HCT116 (cell line): ENCODE data around the gene SLC24A2. TPM values are rescaled to one million over a fixed set of nuclear protein-coding genes. Genes with fewer than 3 reads are reported as not detected.

Experiments
- ATAC-seq: fragments of 200-7000 bp; cut with Tn5 transposase; 2 replicates; pipeline ENCODE4 v1.9.1; 2020; ENCODE audit warnings: mild to moderate bottlenecking, moderate library complexity
- BruUV-seq: library from RNA; stranded (reverse); fragments of 400-500 nt; replicated peaks from 2 replicates; lab custom pipeline; 2021; lab: Mats Ljungman, UMichigan
- CTCF ChIA-PET: fragments of 300-600 bp; sonication (Branson Sonifier 250); formaldehyde crosslinking; loops from one replicate; lab custom pipeline; 2021; ENCODE audit warnings: antibody characterized with exemption; lab: Charles Lee
- POLR2A ChIA-PET: fragments of 300-600, 350-600 bp; sonication (Branson Sonifier 250); formaldehyde crosslinking; loops from one replicate; lab custom pipeline; 2021; ENCODE audit warnings: antibody characterized with exemption; lab: Charles Lee
- RAD21 ChIA-PET, 2 experiments: fragments of 300-600 bp; sonication (Branson Sonifier 250); formaldehyde crosslinking; loops; one replicate each; lab custom pipeline; 2023; ENCODE audit warnings: low total read pairs in 2 of 2; ENCODE audit not compliant: uncharacterized antibody in 2 of 2, unreplicated experiment in 2 of 2, low non-redundant PET in 1 of 2; lab: Charles Lee
- DNase-seq: peaks from one replicate; pipeline ENCODE4 v3.0.0-alpha.2; 2010; ENCODE audit warnings: low read depth, low spot score
- H2AFZ ChIP-seq: fragments of 200-600 bp; shearing (Covaris generic), sonication (generic); 2 replicates; pipeline ENCODE4 v1.6.1; 2017; ENCODE audit warnings: low read depth, mixed run types, mixed read lengths, antibody characterized with exemption, low read length; ENCODE audit not compliant: poor library complexity, severe bottlenecking
- H3K27ac ChIP-seq: 2 replicates; pipeline ENCODE4 v1.5.1; 2012; ENCODE audit warnings: low read depth, low read length
- H3K27me3 ChIP-seq: fragments of 200-600 bp; sonication (generic); 2 replicates; pipeline ENCODE4 v1.6.1; 2016; ENCODE audit warnings: mixed run types, low read length, mixed read lengths; ENCODE audit not compliant: insufficient read depth
- H3K36me3 ChIP-seq, 2 experiments: fragments of 200-500 bp in 1 of 2; fragments of 200-600 bp in 1 of 2; sonication (Bioruptor generic) in 1 of 2; sonication (generic) in 1 of 2; 2 replicates each; pipeline versions ENCODE4 v1.5.1 to v1.6.1; 2014 to 2016; ENCODE audit warnings: low read length in 2 of 2, inconsistent platforms in 1 of 2, mixed read lengths in 1 of 2, mixed run types in 1 of 2; ENCODE audit not compliant: insufficient read depth in 2 of 2, control insufficient read depth in 1 of 2
- H3K4me1 ChIP-seq, 2 experiments: fragments of 200-600 bp in 1 of 2; sonication (generic) in 1 of 2; 2 replicates each; pipeline versions ENCODE4 v1.5.1 to v1.6.1; 2012 to 2017; ENCODE audit warnings: low read length in 2 of 2, inconsistent platforms in 1 of 2, mild to moderate bottlenecking in 1 of 2, mixed read lengths in 1 of 2, mixed run types in 1 of 2, moderate library complexity in 1 of 2; ENCODE audit not compliant: insufficient read depth in 2 of 2, control insufficient read depth in 1 of 2
- H3K4me2 ChIP-seq: fragments of 200-600 bp; sonication (generic); 2 replicates; pipeline ENCODE4 v1.6.1; 2017; ENCODE audit warnings: mixed run types, low read length, mixed read lengths
- H3K4me3 ChIP-seq, 2 experiments: fragments of 200-600 bp in 1 of 2; sonication (generic) in 1 of 2; replicated peaks in 1 of 2; 2 replicates each; pipeline ENCODE4 v1.5.1; 2011 to 2016; ENCODE audit warnings: low read length in 2 of 2, control low read depth in 1 of 2, low read depth in 1 of 2, mild to moderate bottlenecking in 1 of 2, mixed read lengths in 1 of 2, mixed run types in 1 of 2
- H3K79me2 ChIP-seq: fragments of 200-600 bp; sonication (generic); 2 replicates; pipeline ENCODE4 v1.6.1; 2017; ENCODE audit warnings: mild to moderate bottlenecking, mixed run types, low read length, moderate library complexity, mixed read lengths; ENCODE audit not compliant: insufficient read depth
- H3K9ac ChIP-seq: fragments of 200-600 bp; sonication (generic); 2 replicates; pipeline ENCODE4 v1.6.1; 2016; ENCODE audit warnings: low read length, mixed read lengths
- H3K9me2 ChIP-seq: fragments of 200-600 bp; sonication (generic), shearing (Covaris generic); 2 replicates; pipeline ENCODE4 v1.6.1; 2017; ENCODE audit warnings: mixed run types, mild to moderate bottlenecking, moderate library complexity; ENCODE audit not compliant: insufficient read depth
- H3K9me3 ChIP-seq, 2 experiments: fragments of 200-500 bp in 1 of 2; fragments of 200-600 bp in 1 of 2; sonication (Bioruptor generic) in 1 of 2; sonication (generic) in 1 of 2; 2 replicates each; pipeline ENCODE4 v1.6.1; 2014 to 2017; ENCODE audit warnings: low read length in 2 of 2, mixed read lengths in 2 of 2, inconsistent platforms in 1 of 2, low read depth in 1 of 2, mild to moderate bottlenecking in 1 of 2, mixed run types in 1 of 2, moderate library complexity in 1 of 2; ENCODE audit not compliant: control insufficient read depth in 1 of 2, insufficient read depth in 1 of 2
- H4K20me1 ChIP-seq: fragments of 200-600 bp; sonication (generic), shearing (Covaris generic); 2 replicates; pipeline ENCODE4 v1.6.1; 2017; ENCODE audit warnings: mixed run types, mild to moderate bottlenecking, moderate library complexity; ENCODE audit not compliant: insufficient read depth
- ELF1 ChIP-seq: IDR thresholded peaks from 2 replicates; pipeline ENCODE4 v1.6.1; 2012; ENCODE audit warnings: low read depth, borderline replicate concordance
- RAD21 ChIP-seq: IDR thresholded peaks from 2 replicates; pipeline ENCODE4 v1.6.1; 2012; ENCODE audit warnings: low read depth, mild to moderate bottlenecking
- REST ChIP-seq: IDR thresholded peaks from 2 replicates; pipeline ENCODE4 v1.6.1; 2012; ENCODE audit warnings: low read depth
- TCF7L2 ChIP-seq: IDR thresholded peaks from 2 replicates; pipeline ENCODE4 v1.7.0; 2011; ENCODE audit warnings: borderline replicate concordance, inconsistent platforms; ENCODE audit not compliant: insufficient read depth, insufficient read length; ENCODE audit errors: extremely low read depth
- ZBTB33 ChIP-seq: IDR thresholded peaks from 2 replicates; pipeline ENCODE4 v1.6.1; 2011; ENCODE audit warnings: mild to moderate bottlenecking, low read length, moderate library complexity; ENCODE audit not compliant: insufficient replicate concordance; ENCODE audit errors: extremely low read depth
- ZFX ChIP-seq: fragments of 450-650 bp; IDR thresholded peaks from 2 replicates; pipeline ENCODE4 v1.6.1; 2017
- ZNF274 ChIP-seq: fragments of 200-500 bp; sonication (Bioruptor generic); IDR thresholded peaks from 2 replicates; pipeline ENCODE4 v1.6.1; 2014; ENCODE audit warnings: mild to moderate bottlenecking, low read depth, low read length, inconsistent platforms
- intact Hi-C: fragments of 100-400 bp; cut with micrococcal nuclease; formaldehyde crosslinking; loops from 2 replicates; pipeline ENCODE4 v1.10.0; 2022
- total RNA-seq: library from RNA; stranded (reverse); gene quantifications from one replicate; pipeline ENCODE4 v1.2.1, GENCODE V29; 2021; ENCODE audit not compliant: unreplicated experiment

The SLC24A2 gene
- total RNA-seq, 1 experiment from 2014 or later: not detected

- Histone ChIP-seq H3K27ac (no peak overlapping the region), H2AFZ (no peak overlapping the region), H3K79me2 (no peaks in the 10 kb centered on the region), H3K4me2 (no peak overlapping the region), H3K9ac (no peak overlapping the region), H4K20me1 (no peaks in the 10 kb centered on the region), H3K9me2 (no peaks in the 10 kb centered on the region), H3K4me3 (no peak overlapping the region), H3K4me1 (peaks cover 0 to 6% of the 10 kb centered on the region in 2 experiments; a peak in 1 of 4 replicates), H3K27me3 (peaks cover 27% of the 10 kb centered on the region; the same call in 1 of the 2 replicates), H3K9me3 (no peaks in the 10 kb centered on the region), H3K36me3 (no peaks in the 10 kb centered on the region)
- no peak for DNase-seq
- no peak for ATAC-seq
- BruUV-seq: no TSS peak
- POLR2A ChIA-PET: no interaction called here
- intact Hi-C loops: no loop called here
- RAD21 ChIA-PET: no interaction called here
- CTCF ChIA-PET: no interaction called here
- TF ChIP-seq ZFX (no peak), TCF7L2 (no peak), ELF1 (no peak), ZBTB33 (no peak), REST (no peak), RAD21 (no peak), ZNF274 (no peak)
Observed at GRCh38 chr9:19748278-19749126, 40.3 kb downstream of the SLC24A2 start.
